Ishikawa (cell line): ENCODE data around the gene TAF15.

Experiments
- CEBPB ChIP-seq: IDR thresholded peaks from 2 replicates; pipeline ENCODE4 v1.6.1; 2012
- CREB1 ChIP-seq: IDR thresholded peaks from 2 replicates; pipeline ENCODE4 v1.6.1; 2012; ENCODE audit warnings: low read depth
- EGR1 ChIP-seq: IDR thresholded peaks from 2 replicates; pipeline ENCODE4 v1.6.1; 2012
- EP300 ChIP-seq: IDR thresholded peaks from 2 replicates; pipeline ENCODE4 v1.6.1; 2012; ENCODE audit warnings: borderline replicate concordance
- FOXM1 ChIP-seq: IDR thresholded peaks from 2 replicates; pipeline ENCODE4 v1.6.1; 2012; ENCODE audit warnings: low read depth, borderline replicate concordance
- MAX ChIP-seq: IDR thresholded peaks from 2 replicates; pipeline ENCODE4 v1.6.1; 2012
- NFIC ChIP-seq: IDR thresholded peaks from 2 replicates; pipeline ENCODE4 v1.6.1; 2012
- RAD21 ChIP-seq: IDR thresholded peaks from 2 replicates; pipeline ENCODE4 v1.6.1; 2012; ENCODE audit warnings: low read depth
- REST ChIP-seq: IDR thresholded peaks from 2 replicates; pipeline ENCODE4 v1.6.1; 2012; ENCODE audit warnings: low read depth, mild to moderate bottlenecking
- TAF1 ChIP-seq: IDR thresholded peaks from 2 replicates; pipeline ENCODE4 v1.6.1; 2012; ENCODE audit warnings: low read depth, mild to moderate bottlenecking
- TCF12 ChIP-seq: IDR thresholded peaks from 2 replicates; pipeline ENCODE4 v1.6.1; 2012; ENCODE audit warnings: low read depth
- TEAD4 ChIP-seq: IDR thresholded peaks from 2 replicates; pipeline ENCODE4 v1.6.1; 2012
- USF1 ChIP-seq: IDR thresholded peaks from 2 replicates; pipeline ENCODE4 v1.6.1; 2012
- YY1 ChIP-seq: IDR thresholded peaks from 2 replicates; pipeline ENCODE4 v1.6.1; 2012; ENCODE audit warnings: low read depth
- ZBTB7A ChIP-seq: IDR thresholded peaks from 2 replicates; pipeline ENCODE4 v1.6.1; 2012; ENCODE audit warnings: low read depth

The TAF15 gene

GRCh38 chr17:35890774-35891155 is 81.5 kb downstream of the TAF15 start:
- TF ChIP-seq EGR1 (no peak), REST (no peak), TCF12 (no peak)

- TF ChIP-seq USF1 (no peak), YY1 (no peak)
These were observed 82.0 kb downstream of the TAF15 start for GRCh38 chr17:35891269-35891668.

- no peak for TF ChIP-seq TCF12
- no peak for TF ChIP-seq NFIC
- no peak for TF ChIP-seq CREB1
- no peak for TF ChIP-seq MAX
- TF ChIP-seq REST, result no peak
- no peak for TF ChIP-seq RAD21
- TF ChIP-seq FOXM1, result no peak
- TF ChIP-seq USF1, result no peak
- TF ChIP-seq EP300, result no peak
- no peak for TF ChIP-seq TEAD4
- no peak for TF ChIP-seq EGR1
- TF ChIP-seq CEBPB, result no peak
These were observed 83.1 kb downstream of the TAF15 start for GRCh38 chr17:35892091-35893035.

- TF ChIP-seq ZBTB7A, result no peak
- TF ChIP-seq RAD21, result no peak
- no peak for TF ChIP-seq FOXM1
- no peak for TF ChIP-seq EP300
- no peak for TF ChIP-seq CEBPB
- no peak for TF ChIP-seq YY1
- TF ChIP-seq TAF1, result no peak
- no peak for TF ChIP-seq CREB1
- no peak for TF ChIP-seq TEAD4
These were observed 84.5 kb downstream of the TAF15 start for GRCh38 chr17:35893751-35894150.

GRCh38 chr17:35894206-35894605 is 84.9 kb downstream of the TAF15 start:
- TF ChIP-seq EGR1, result no peak
- no peak for TF ChIP-seq FOXM1
- no peak for TF ChIP-seq USF1
- TF ChIP-seq REST, result no peak
- TF ChIP-seq CREB1, result no peak
- TF ChIP-seq TCF12, result no peak
- no peak for TF ChIP-seq YY1
- no peak for TF ChIP-seq ZBTB7A
- TF ChIP-seq TAF1, result no peak
- TF ChIP-seq NFIC, result no peak
- no peak for TF ChIP-seq TEAD4
- TF ChIP-seq RAD21, result no peak
- no peak for TF ChIP-seq EP300
- no peak for TF ChIP-seq CEBPB
